ENCODE data around the gene LYPD3. TPM values are rescaled to one million over a fixed set of nuclear protein-coding genes. Genes with fewer than 3 reads are reported as not detected.
"Not testable (repeated sequence)": the region's sequence is repeated elsewhere in the genome, so short reads cannot be mapped to it uniquely, and the experiment has no call there.

LYPD3 gene
- polyA plus RNA-seq, 1 donor: 1.0 TPM

DNA sequence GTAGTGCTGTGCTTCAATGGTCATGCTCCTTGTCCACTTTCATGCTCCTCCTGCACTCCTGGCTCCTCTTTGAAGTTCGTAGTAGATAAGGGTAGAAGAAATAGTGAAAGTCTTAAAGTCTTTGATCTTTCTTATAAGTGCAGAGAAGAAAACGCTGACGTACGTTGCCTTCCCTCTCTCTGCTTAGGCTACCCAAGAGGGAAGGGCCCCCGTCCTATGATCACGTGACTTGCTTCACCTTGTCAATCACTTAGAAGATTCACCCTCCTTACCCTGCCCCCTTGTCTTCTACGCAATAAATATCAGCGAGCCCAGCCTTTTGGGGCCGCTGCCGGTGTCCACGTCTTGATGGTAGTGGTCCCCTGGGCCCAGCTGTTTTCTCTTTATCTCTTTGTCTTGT is 28.1 kb downstream of the LYPD3 start:
- not testable (repeated sequence) for H3K27me3 ChIP-seq (ENCODE audit: control insufficient read depth, insufficient read depth, low read length); H3K4me3 ChIP-seq (ENCODE audit: low read length); H3K27ac ChIP-seq (ENCODE audit: low read length); H3K4me1 ChIP-seq (ENCODE audit: control insufficient read depth, insufficient read depth, low read length); DNase-seq; H3K36me3 ChIP-seq (ENCODE audit: control insufficient read depth, insufficient read depth, low read length); H3K9me3 ChIP-seq (ENCODE audit: control insufficient read depth, low read depth, low read length)
- 87% methylated on average over 3 of the region's 11 CpGs for WGBS (ENCODE audit: insufficient coverage, low lambda C conversion rate)

GRCh38 chr19:43435775-43436174 is 29.6 kb downstream of the LYPD3 start:
- Histone ChIP-seq H3K27ac (ENCODE audit: low read length) (no peak overlapping the region), H3K9me3 (ENCODE audit: control insufficient read depth, low read depth, low read length) (no peaks in the 10 kb centered on the region), H3K4me3 (ENCODE audit: low read length) (no peak overlapping the region), H3K27me3 (ENCODE audit: control insufficient read depth, insufficient read depth, low read length) (no peaks in the 10 kb centered on the region), H3K36me3 (ENCODE audit: control insufficient read depth, insufficient read depth, low read length) (no peaks in the 10 kb centered on the region), H3K4me1 (ENCODE audit: control insufficient read depth, insufficient read depth, low read length) (no peaks in the 10 kb centered on the region)
- no peak for DNase-seq
- 100% methylated on average over 1 of the region's 3 CpGs for WGBS (ENCODE audit: insufficient coverage, low lambda C conversion rate)

DNA sequence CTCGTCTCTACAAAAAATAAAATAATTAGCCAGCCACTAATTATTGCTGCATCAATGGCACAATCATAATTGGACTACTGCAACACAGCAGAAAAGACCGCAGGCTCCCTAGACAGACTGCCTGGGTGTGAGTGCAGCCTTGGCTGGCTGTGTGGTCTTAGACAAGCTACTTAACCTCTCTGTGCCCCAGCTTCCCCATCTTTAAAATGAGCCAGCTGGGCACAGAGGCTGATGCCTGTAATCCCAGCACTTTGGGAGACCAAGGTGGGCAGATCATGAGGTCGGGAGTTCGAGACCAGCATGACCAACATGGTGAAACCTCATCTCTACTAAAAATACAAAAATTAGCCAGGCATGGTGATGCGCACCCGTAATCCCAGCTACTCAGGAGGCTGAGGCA is 31.7 kb downstream of the LYPD3 start:
- WGBS (ENCODE audit: insufficient coverage, low lambda C conversion rate): no CpG with 5 or more reads among the region's 6 CpGs
- Histone ChIP-seq H3K27me3 (ENCODE audit: control insufficient read depth, insufficient read depth, low read length) (no peaks in the 10 kb centered on the region), H3K9me3 (ENCODE audit: control insufficient read depth, low read depth, low read length) (no peaks in the 10 kb centered on the region), H3K27ac (ENCODE audit: low read length) (no peak overlapping the region), H3K4me3 (ENCODE audit: low read length) (no peak overlapping the region), H3K4me1 (ENCODE audit: control insufficient read depth, insufficient read depth, low read length) (peaks cover 4% of the 10 kb centered on the region), H3K36me3 (ENCODE audit: control insufficient read depth, insufficient read depth, low read length) (no peaks in the 10 kb centered on the region)
- no peak for DNase-seq

DNA sequence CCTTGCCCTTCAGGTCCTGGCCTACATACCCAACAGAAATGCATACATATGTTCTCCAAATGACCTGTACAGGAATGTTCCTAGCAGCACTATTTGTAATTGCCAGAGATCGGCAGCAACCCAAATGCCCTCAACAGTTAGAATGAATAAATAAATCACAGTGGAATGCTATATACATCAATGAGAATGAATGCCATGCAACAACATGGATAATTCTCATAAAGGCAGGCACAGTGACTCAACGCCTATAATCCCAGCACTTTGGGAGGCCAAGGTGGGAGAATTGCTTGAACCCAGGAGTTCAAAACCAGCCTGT is 32.1 kb downstream of the LYPD3 start:
- Histone ChIP-seq H3K9me3 (ENCODE audit: control insufficient read depth, low read depth, low read length) (no peaks in the 10 kb centered on the region), H3K4me1 (ENCODE audit: control insufficient read depth, insufficient read depth, low read length) (peaks cover 4% of the 10 kb centered on the region), H3K27me3 (ENCODE audit: control insufficient read depth, insufficient read depth, low read length) (no peaks in the 10 kb centered on the region), H3K36me3 (ENCODE audit: control insufficient read depth, insufficient read depth, low read length) (no peaks in the 10 kb centered on the region), H3K4me3 (ENCODE audit: low read length) (no peak overlapping the region), H3K27ac (ENCODE audit: low read length) (no peak overlapping the region)
- no peak for DNase-seq
- no CpG with 5 or more reads among the region's 2 CpGs for WGBS (ENCODE audit: insufficient coverage, low lambda C conversion rate)

DNA sequence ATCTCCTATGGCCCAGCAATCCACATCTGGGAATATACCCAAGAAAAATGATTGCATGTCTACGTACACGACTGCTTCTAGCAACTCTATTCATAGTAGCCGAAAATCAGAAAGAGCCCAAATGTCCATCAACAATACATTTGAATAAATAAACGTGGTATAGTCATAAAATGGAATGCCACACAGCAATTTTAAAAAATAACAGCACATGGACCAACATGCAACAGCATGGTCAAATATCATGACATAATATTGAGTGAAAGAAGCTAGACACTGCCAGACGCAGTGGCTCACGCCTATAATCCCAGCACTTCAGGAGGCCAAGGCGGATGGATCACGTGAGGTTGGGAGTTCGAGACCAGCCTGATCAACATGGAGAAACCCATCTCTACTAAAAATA is 34.4 kb downstream of the LYPD3 start:
- WGBS (ENCODE audit: insufficient coverage, low lambda C conversion rate): 87% methylated on average over 3 of the region's 9 CpGs
- no peak overlapping the region for H3K4me3 ChIP-seq (ENCODE audit: low read length)
- no peaks in the 10 kb centered on the region for H3K27me3 ChIP-seq (ENCODE audit: control insufficient read depth, insufficient read depth, low read length)
- H3K27ac ChIP-seq (ENCODE audit: low read length): no peak overlapping the region
- H3K4me1 ChIP-seq (ENCODE audit: control insufficient read depth, insufficient read depth, low read length): peaks cover 4% of the 10 kb centered on the region
- no peak for DNase-seq
- H3K36me3 ChIP-seq (ENCODE audit: control insufficient read depth, insufficient read depth, low read length): no peaks in the 10 kb centered on the region
- no peaks in the 10 kb centered on the region for H3K9me3 ChIP-seq (ENCODE audit: control insufficient read depth, low read depth, low read length)

- 60% methylated on average over 1 of the region's 6 CpGs for WGBS (ENCODE audit: insufficient coverage, low lambda C conversion rate)
- Histone ChIP-seq H3K9me3 (ENCODE audit: control insufficient read depth, low read depth, low read length) (no peaks in the 10 kb centered on the region), H3K4me3 (ENCODE audit: low read length) (no peak overlapping the region), H3K4me1 (ENCODE audit: control insufficient read depth, insufficient read depth, low read length) (peaks cover 4% of the 10 kb centered on the region), H3K27me3 (ENCODE audit: control insufficient read depth, insufficient read depth, low read length) (no peaks in the 10 kb centered on the region), H3K36me3 (ENCODE audit: control insufficient read depth, insufficient read depth, low read length) (no peaks in the 10 kb centered on the region), H3K27ac (ENCODE audit: low read length) (no peak overlapping the region)
- DNase-seq: peak in 1 of 2 donors; percentile 19
Measured at GRCh38 chr19:43430142-43430710, 35.2 kb downstream of the LYPD3 start.

DNA sequence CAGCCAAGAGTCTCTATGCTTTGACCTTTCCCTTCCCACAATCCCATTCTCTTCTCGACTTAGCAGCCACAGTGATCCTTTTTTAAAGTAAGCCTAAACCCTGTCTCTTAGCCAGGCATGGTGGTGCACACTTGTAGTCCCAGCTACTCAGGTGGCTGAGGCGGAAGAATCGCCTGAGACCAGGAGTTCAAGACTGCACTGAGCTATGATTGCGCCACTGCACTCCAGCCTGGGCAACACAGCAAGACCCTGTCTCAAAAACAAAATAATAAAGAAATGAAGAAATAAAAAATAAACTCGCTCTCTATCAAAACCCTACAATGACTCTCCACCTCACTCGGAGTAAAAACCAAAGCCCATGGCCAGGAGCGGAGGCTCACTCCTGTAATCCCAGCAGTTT is 36.0 kb downstream of the LYPD3 start:
- Histone ChIP-seq H3K27me3 (ENCODE audit: control insufficient read depth, insufficient read depth, low read length) (no peaks in the 10 kb centered on the region), H3K36me3 (ENCODE audit: control insufficient read depth, insufficient read depth, low read length) (no peaks in the 10 kb centered on the region), H3K27ac (ENCODE audit: low read length) (no peak overlapping the region), H3K4me1 (ENCODE audit: control insufficient read depth, insufficient read depth, low read length) (peaks cover 4% of the 10 kb centered on the region), H3K9me3 (ENCODE audit: control insufficient read depth, low read depth, low read length) (no peaks in the 10 kb centered on the region), H3K4me3 (ENCODE audit: low read length) (no peak overlapping the region)
- no peak for DNase-seq
- WGBS (ENCODE audit: insufficient coverage, low lambda C conversion rate): no CpG with 5 or more reads among the region's 7 CpGs

DNA sequence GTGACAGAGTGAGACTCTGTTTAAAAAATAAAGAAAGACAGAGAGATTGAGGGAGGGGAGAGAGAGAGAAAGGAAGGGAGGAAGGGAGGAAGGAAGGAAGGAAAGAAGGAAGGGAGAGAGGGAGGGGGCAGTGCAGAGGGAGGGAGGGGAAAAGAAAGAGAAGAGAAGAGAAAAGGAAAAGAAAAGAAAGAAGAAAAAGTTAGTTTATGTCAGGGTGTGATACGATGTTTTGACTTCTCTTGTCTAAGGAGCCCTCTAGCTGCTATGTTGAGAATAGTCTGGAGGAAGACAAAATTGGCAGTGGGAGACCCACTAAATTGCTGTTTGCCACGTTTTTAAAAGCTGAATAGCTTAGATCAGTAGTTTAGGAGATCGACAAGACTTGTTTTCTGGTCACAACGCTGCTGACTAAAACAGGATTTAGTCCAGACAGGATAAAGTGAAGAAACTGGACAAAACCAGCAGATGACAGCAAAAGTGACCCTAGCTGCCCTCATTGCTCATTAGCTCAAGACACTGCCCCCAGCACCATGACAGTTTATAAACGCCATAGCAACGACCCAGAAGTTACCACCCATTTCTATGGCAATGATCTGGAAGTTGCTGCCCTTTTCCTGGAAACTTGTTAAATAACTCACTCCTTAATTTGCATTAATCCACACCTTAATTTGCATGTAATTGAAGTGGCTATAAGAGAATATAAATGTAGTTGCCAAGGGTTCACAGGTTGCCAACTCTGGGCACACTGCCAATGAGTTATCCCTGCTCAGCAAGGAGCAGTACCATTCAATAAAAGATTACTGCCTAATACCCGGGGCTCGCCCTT is 39.6 kb downstream of the LYPD3 start:
- no peaks in the 10 kb centered on the region for H3K9me3 ChIP-seq (ENCODE audit: control insufficient read depth, low read depth, low read length)
- H3K4me1 ChIP-seq (ENCODE audit: control insufficient read depth, insufficient read depth, low read length): peaks cover 4% of the 10 kb centered on the region
- H3K27me3 ChIP-seq (ENCODE audit: control insufficient read depth, insufficient read depth, low read length): no peaks in the 10 kb centered on the region
- no peaks in the 10 kb centered on the region for H3K36me3 ChIP-seq (ENCODE audit: control insufficient read depth, insufficient read depth, low read length)
- DNase-seq: peak in 1 of 2 donors; percentile 32
- no peak overlapping the region for H3K4me3 ChIP-seq (ENCODE audit: low read length)
- WGBS (ENCODE audit: insufficient coverage, low lambda C conversion rate): 10% methylated on average over 3 of the region's 8 CpGs
- H3K27ac ChIP-seq (ENCODE audit: low read length): no peak overlapping the region

GRCh38 chr19:43423779-43424178 is 41.6 kb downstream of the LYPD3 start:
- DNase-seq: no peak

DNA sequence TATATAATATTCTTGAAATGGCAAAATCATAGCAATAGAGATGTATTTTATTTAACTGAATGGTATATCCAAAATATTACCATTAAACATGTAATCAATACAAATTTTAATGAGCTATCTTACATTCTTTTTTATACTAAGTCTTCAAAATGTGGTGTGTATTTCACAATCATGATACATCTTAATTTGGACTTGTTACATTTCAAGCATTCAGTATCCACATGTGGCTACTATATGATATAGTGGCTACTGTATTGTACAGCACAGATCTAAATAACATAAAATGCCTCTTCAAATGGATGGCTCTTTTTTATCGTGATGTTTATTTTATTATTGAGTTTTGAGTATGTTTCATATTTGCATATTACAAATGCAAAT is 42.7 kb downstream of the LYPD3 start:
- Histone ChIP-seq H3K36me3 (ENCODE audit: control insufficient read depth, insufficient read depth, low read length) (no peaks in the 10 kb centered on the region), H3K27ac (ENCODE audit: low read length) (no peak overlapping the region), H3K4me1 (ENCODE audit: control insufficient read depth, insufficient read depth, low read length) (no peaks in the 10 kb centered on the region), H3K4me3 (ENCODE audit: low read length) (no peak overlapping the region), H3K27me3 (ENCODE audit: control insufficient read depth, insufficient read depth, low read length) (no peaks in the 10 kb centered on the region), H3K9me3 (ENCODE audit: control insufficient read depth, low read depth, low read length) (no peaks in the 10 kb centered on the region)
- no peak for DNase-seq
- no CpG with 5 or more reads among the region's 1 CpG for WGBS (ENCODE audit: insufficient coverage, low lambda C conversion rate)

More at GRCh38 chr19:43423779-43424178, 41.6 kb downstream of the LYPD3 start:
- no CpG with 5 or more reads among the region's 5 CpGs for WGBS (ENCODE audit: insufficient coverage, low lambda C conversion rate)
- H3K27ac ChIP-seq (ENCODE audit: low read length): no peak overlapping the region
- no peak overlapping the region for H3K4me3 ChIP-seq (ENCODE audit: low read length)
- no peaks in the 10 kb centered on the region for H3K9me3 ChIP-seq (ENCODE audit: control insufficient read depth, low read depth, low read length)
- H3K27me3 ChIP-seq (ENCODE audit: control insufficient read depth, insufficient read depth, low read length): no peaks in the 10 kb centered on the region
- H3K36me3 ChIP-seq (ENCODE audit: control insufficient read depth, insufficient read depth, low read length): no peaks in the 10 kb centered on the region
- no peaks in the 10 kb centered on the region for H3K4me1 ChIP-seq (ENCODE audit: control insufficient read depth, insufficient read depth, low read length)
